ENCODE results near the gene PHETA2.
"Not testable (repeated sequence)": the region's sequence is repeated elsewhere in the genome, so short reads cannot be mapped to it uniquely, and the experiment has no call there.

The PHETA2 gene

DNA sequence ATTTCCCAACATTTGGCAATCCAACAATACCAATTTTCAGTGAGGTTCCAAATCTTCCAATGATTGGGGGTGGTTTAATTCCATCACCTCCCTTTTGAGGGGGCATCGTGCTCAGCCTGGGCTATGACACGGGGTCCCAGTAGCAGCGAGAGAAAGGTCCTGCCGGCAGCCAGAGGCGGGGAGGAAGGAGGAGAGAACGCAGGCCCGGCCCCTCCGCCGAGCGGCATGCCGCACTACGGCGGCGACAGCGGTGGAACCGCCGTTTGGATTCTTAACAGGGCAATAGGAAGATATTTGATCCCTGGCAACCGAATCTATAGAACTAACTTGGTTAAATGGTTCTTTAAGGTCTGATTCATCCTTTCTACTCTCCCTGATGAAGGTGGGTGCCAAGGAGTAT, 34.8 kb downstream of the PHETA2 start:
- no peak for DNase-seq (ENCODE audit: low read depth)

- no peak for DNase-seq (ENCODE audit: low read depth)
Observed at GRCh38 chr22:42111798-42112197, 37.8 kb downstream of the PHETA2 start.

DNA sequence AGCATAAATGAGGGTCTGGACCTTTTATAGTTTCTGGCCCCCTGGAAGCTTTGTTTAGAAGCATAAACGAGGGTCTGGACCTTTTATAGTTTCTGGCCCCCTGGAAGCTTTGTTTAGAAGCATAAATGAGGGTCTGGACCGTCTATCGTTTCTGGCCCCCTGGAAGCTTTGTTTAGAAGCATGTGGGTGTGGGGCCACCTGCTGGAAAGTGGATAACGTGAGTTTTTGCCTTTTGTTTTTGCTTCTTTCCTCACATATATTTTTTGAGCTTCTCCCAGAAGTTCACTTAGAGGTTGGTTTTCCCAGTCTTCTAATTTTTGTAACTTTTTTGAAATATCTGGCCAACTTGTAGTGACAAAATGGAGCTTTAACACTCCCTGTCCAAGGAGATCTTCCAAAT, 38.7 kb downstream of the PHETA2 start:
- DNase-seq (ENCODE audit: low read depth): not testable (repeated sequence)

GRCh38 chr22:42114721-42115120, 40.7 kb downstream of the PHETA2 start:
- no peak for DNase-seq (ENCODE audit: low read depth)

- not testable (repeated sequence) for DNase-seq (ENCODE audit: low read depth)
Observed at GRCh38 chr22:42115420-42115830, 41.4 kb downstream of the PHETA2 start.

DNA sequence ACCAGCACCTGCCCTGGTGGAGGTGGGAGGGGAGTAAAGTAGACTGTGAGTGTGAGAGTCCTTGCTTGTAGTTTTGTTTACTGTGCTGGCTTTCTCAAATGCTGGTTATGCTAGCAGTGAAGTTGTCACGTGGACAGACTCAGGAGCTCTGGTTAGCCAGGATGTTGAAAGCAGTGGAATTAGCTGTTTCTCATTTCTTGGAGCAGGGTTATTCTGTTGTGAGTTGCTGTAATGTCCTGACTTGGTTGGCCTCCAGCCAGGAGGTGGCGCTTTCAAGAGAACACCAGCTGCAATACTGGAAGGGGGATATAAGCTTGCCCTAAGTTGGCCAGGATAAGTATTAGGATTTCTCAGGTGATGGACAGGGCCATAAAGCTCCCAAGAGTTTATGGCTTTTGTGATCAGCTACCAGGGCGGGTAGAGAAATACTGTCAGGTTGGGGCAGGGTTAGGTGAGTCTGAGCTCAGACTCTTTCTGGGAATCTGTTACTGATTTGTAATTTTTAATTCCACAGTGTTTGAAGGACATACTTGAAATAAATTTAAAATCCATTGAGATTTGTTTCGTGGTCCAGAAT, 42.9 kb downstream of the PHETA2 start:
- no peak for DNase-seq (ENCODE audit: low read depth)

DNA sequence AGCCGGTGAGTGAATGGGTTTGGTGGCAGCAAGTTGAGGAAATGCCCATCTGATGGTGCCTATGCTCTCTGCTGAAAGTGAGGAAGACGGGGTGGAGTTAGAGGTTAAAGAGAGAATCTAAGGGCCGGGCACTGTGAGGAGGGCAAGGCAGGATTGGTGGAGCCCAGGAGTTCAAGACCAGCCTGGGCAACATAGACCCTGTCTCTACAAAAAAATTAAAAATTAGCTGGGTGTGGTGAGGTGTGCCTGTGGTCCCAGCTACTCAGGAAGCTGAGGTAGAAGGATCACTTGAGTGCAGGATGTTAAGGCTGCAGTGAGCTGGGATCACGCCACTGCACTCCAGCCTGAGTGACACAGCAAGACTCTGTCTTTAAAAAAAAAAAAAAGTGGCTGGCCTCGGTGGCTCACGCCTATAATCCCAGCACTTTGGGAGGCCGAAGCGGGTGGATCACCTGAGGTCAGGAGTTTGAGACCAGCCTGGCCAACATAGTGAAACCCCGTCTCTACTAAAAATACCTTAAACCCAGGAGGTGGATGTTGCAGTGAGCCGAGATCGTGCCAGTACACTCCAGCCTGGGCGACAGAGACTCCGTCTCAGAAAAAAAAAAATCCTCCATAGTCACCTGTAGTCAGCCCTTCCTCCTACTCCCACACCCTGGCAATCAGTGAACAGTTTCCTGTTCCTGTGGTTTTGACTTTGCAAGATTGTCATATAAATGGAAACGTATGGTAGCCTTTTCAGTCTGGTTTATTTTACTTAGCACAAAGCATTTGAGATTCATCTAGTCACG, 46.4 kb downstream of the PHETA2 start:
- not testable (repeated sequence) for DNase-seq (ENCODE audit: low read depth)

- DNase-seq (ENCODE audit: low read depth): not testable (repeated sequence)
Observed at GRCh38 chr22:42123529-42123928, 49.5 kb downstream of the PHETA2 start.

DNA sequence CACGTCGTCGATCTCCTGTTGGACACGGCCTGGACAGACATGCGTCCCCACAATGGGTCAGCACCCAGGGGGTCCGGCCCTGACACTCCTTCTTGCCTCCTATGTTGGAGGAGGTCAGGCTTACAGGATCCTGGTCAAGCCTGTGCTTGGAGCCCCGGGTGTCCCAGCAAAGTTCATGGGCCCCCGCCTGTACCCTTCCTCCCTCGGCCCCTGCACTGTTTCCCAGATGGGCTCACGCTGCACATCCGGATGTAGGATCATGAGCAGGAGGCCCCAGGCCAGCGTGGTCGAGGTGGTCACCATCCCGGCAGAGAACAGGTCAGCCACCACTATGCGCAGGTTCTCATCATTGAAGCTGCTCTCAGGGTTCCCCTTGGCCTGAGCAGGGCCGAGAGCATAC, 53.6 kb downstream of the PHETA2 start:
- DNase-seq (ENCODE audit: low read depth): no peak

DNA sequence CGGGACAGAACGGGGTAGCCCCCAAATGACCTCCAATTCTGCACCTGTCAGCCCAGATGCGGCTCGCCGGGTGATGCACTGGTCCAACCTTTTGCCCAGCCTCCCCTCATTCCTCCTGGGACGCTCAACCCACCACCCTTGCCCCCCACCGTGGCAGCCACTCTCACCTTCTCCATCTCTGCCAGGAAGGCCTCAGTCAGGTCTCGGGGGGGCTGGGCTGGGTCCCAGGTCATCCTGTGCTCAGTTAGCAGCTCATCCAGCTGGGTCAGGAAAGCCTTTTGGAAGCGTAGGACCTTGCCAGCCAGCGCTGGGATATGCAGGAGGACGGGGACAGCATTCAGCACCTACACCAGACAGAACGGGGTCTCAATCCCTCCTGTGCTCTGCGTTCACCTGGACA, 54.0 kb downstream of the PHETA2 start:
- not testable (repeated sequence) for DNase-seq (ENCODE audit: low read depth)

Data from activated T-cell treated with anti-CD3 and anti-CD28 coated beads for 1 hour (primary cell).